Activated naive CD4-positive, alpha-beta T cell treated with anti-CD3 and anti-CD28 coated beads, Interleukin-2, amount 50 U/mL, for 16 hours (primary cell): ENCODE results near the gene ATP5ME.

Source experiments
- DNase-seq: peaks from one replicate; pipeline ENCODE4 v3.0.0-alpha.2; 2020

ATP5ME gene

GRCh38 chr4:632196-632790 lies 41.8 kb downstream of the ATP5ME start:
- no peak for DNase-seq

DNA sequence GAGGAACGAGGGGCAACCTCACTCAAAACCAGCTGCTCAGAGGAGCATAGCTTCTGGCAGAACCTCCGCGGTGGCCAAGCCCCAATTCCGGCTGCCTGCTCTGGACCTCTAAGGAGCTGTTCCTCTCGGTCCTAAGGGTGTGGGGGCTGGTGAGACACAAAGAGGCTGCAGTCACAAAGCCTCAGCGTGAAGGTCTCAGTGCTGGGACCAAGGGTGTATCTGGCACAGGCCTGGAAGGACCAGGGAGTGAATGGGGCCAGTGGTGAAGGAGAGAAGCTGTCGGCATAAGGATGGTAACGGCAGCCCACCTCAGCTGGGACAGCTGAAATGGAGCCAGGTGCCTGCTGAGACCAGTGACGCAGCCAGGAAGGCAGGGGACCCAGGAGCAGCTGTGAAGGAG lies 43.4 kb downstream of the ATP5ME start:
- no peak for DNase-seq

DNA sequence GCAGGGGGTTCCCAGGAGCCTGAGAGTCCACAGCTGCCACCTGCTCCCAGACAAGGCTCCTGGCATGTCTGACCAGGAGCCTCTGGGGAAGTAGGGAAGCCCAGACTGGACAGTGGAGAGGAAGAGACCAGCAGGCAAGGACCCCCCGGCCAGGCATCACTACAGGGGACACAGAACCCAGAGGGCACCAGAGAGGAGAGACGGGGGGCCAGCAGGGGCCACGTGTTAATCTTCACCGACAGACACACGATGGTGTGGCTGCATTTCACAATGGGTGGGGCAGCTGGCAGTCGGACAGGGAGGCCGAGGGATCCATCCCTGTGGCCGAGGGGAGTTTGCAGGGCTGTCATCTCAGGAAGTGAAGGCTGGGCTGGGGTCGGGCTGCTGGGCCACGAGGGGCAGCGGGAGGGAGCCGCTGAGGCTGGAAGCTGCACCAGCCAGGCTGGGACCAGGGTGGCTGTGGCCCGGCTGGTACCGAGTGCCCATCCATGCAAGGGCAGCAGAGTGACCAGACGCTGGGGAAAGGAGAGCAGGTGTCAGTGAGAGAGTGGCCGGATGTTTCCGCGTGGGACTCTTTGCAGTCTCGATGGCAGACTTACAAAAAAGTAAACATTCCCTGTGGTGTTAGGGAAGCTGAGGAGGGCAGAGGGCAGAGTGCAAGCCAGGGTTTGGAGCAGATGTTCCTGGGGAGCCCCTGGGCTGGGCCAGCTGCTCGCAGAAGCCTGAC lies 44.0 kb downstream of the ATP5ME start:
- no peak for DNase-seq

DNA sequence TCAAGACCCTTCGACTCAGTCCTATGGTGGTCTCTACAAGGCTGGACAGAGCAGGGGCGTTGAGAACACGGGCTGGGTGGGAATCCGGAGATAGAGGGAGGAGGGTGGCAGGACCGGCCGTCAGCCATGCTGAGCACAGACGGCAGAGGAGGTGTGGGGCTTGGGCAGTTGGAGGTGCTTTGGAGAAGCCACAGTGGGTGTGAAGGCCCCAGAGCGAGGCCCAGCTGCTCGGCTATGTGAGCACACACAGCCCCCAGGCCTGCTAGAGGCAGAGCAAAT lies 44.5 kb downstream of the ATP5ME start:
- DNase-seq: no peak

DNA sequence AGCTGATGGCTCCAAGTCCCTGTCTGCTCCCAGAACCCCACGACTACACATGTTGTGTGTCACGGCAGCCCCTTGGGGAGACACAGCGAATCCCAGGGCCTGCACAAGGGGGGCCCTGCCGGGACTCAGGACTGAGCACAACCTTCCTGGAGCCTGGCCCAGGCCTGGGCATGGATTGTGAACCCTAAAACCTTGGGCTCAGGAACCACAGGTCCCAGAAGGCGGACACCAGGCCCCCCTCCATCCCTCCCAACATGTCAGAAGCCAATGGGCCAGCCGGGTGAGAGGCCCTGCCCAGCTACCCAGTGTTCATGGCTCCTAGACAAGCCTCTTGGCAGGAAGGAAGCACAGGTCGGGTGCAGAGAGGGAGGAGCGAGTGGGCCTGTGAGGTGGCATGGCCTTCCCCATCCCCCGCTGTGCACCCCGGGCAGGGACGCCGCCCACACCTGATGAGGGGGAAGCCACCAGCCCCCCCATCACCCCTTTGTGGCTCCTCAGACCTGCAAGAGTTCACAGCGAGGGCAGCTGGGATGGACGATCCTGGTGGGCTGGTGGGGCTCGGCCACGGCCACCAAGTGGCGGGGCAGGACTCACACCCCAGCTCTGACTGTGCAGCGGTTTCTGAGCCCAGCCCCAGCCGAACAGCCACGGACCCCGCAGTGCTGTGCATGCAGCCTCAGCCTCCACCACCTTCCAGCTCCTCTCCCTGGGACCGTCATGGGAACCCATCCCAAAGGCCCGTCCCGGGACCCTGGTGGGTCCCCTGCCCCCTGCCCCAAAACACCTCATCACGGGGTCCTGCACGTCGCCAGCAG lies 45.0 kb downstream of the ATP5ME start:
- DNase-seq: no peak

- no peak for DNase-seq
Measured at GRCh38 chr4:628311-628741, 45.8 kb downstream of the ATP5ME start.

- DNase-seq: no peak
Measured at GRCh38 chr4:627347-628125, 46.5 kb downstream of the ATP5ME start.

DNA sequence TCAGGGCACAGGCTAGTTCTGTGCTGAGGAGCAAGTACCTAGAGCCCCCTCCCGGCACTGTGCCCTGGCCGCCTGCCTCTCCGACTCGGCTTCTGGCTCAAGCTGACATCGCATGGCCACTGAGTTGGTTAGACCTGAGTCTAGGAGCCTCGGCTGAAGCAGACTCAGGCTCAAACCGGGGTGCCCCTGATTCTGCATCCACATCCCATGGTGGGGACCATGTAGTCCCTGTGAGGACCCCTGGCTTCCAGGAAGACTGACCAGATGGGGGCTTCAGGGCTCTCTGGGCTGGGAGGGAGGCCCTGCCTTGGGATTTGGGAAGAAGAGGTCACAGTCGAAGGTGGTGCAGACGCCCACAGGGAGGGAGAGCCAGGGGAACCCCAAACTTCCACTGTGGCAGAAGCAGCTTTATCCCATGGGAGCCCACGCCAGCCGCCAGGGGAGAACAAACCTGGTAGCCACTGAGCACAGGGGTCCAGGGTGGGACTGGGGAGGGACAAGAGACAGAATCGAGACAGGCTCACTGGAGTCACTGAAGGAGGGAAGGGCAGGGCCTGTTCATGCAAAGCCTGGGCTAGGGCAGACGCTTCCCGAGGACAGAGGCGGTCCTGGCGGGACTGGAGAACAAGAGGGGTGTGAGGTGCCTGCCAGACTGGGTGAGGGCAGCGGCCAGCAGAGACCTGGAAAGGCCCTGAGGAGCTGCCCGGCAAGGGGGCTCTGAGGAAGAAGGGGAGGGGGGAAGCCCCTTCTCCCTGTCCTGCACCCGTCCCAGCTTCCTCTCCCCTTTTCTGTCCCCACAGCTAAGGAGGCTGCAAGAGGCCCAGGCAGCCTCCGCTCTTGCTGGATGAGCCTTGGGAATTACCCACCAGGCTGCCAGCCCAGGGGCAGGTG lies 47.6 kb downstream of the ATP5ME start:
- DNase-seq: no peak

DNA sequence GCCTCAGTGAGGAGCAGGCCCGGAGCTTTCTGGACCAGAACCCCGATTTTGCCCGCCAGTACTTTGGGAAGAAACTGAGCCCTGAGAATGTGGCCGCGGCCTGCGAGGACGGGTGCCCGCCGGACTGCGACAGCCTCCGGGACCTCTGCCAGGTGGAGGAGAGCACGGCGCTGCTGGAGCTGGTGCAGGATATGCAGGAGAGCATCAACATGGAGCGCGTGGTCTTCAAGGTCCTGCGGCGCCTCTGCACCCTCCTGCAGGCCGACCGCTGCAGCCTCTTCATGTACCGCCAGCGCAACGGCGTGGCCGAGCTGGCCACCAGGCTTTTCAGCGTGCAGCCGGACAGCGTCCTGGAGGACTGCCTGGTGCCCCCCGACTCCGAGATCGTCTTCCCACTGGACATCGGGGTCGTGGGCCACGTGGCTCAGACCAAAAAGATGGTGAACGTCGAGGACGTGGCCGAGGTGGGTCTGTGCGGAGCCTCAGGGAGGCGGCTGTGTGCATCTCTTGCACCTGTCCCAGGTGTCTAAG lies 48.4 kb downstream of the ATP5ME start:
- no peak for DNase-seq

GRCh38 chr4:624705-625590 lies 49.1 kb downstream of the ATP5ME start, which contains the start of gene PDE6B:
Gene PDE6B, plus strand, starts transcription at chr4:625573. Its CDS starts 54 bp downstream, at chr4:625627.
- no peak for DNase-seq

DNA sequence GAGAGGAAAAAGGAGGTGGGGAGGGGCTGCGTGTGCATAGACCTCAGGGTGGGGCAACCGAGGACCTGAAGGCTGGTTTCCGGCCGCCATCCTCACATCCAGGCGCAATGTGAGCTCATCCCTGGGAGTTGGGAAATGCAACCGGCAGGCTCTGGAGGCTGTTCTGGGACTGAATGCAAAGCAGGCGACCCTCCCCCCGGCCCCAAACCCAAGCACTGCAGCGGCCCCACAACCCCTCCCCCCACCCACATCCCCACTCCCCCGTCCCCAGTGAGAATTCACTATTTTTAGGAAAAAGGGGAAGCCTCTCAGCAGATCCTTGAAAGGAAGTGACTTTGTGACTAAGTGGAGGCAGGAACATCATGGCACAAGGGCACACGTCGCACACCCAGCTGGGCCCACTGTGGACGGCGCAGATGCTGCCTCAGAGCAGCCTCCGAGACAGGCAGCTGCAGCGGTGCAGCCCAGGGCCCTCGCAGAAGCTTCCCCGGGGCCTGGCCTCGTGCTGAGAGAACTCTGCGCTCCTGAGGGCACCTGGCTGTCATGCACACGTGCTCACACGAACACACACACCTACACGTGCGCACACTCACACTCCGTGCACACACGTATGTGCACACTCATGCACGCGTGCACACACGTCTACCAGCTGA lies 50.0 kb downstream of the ATP5ME start:
- no peak for DNase-seq

DNA sequence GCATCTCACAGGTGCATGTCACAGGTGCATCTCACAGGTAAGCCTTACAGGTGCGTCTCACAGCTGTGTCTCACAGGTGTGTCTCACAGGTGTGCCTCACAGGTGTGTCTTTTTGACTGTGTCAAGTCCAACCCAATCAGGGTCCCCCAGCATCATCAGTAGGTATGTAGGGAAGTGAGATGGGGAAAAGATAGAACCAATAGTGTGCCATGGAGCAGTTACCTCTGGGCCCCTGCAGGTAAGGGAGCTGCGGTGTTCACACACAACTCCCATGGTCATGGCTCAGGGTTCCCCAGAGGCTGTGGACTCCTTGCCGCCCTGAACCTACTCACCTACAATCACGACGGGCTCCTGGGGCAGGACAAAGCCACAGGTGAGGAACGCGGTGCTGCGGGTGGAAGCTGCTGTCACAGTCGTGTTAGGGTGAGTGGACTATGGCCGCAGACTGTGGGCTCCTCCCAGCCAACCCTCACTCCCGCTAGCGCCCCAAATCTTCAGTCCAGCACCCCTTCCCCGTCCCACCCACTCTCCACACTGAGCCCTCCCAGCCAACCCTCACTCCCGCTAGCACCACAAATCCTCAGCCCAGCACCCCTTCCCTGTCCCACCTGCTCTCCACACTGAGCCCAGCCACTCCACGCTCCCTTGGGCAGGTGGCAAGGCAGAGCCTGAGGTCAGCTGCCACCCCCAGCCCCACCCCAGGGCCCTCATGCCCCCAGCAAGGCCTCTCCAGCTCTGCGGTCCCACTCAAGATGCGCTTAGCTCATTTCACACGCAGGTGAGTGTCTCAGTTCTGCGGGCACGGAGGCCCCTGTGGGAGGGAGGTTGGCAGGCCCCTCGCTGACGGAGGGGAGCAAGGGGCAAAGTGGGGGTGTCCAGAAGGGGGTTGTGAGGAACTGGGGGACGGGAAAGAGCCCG lies 50.8 kb downstream of the ATP5ME start:
- DNase-seq: no peak
